GM19351 (cell line): ENCODE results near the gene WDFY2.
A peak's percentile ranks its signal among the peaks of the same experiment; 100 is the strongest.

Source experiments
- ATAC-seq: cut with Tn5 transposase; IDR thresholded peaks from one replicate; pipeline ENCODE4 v1.9.1; 2021; ENCODE audit warnings: mild to moderate bottlenecking, moderate library complexity; ENCODE audit not compliant: unreplicated experiment

Gene WDFY2

DNA sequence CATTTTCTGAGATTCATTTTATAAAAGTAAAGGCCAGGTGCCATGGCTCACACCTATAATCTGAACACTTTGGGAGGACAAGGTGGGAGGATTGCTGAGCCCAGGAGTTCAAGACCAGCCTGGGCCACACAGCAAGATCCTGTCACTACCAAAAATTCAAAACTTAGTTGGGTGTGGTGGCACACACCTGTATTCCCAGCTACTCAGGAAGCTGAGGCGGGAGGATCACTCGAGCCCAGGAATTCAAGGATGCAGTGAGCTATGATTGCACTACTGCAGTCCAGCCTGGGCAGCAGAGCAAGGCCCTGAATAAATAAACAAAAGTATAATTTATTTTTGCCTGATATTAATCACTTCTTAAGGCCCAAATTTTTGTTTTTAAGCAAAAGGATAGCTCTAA lies 179.2 kb downstream of the WDFY2 start:
- no peak for ATAC-seq

DNA sequence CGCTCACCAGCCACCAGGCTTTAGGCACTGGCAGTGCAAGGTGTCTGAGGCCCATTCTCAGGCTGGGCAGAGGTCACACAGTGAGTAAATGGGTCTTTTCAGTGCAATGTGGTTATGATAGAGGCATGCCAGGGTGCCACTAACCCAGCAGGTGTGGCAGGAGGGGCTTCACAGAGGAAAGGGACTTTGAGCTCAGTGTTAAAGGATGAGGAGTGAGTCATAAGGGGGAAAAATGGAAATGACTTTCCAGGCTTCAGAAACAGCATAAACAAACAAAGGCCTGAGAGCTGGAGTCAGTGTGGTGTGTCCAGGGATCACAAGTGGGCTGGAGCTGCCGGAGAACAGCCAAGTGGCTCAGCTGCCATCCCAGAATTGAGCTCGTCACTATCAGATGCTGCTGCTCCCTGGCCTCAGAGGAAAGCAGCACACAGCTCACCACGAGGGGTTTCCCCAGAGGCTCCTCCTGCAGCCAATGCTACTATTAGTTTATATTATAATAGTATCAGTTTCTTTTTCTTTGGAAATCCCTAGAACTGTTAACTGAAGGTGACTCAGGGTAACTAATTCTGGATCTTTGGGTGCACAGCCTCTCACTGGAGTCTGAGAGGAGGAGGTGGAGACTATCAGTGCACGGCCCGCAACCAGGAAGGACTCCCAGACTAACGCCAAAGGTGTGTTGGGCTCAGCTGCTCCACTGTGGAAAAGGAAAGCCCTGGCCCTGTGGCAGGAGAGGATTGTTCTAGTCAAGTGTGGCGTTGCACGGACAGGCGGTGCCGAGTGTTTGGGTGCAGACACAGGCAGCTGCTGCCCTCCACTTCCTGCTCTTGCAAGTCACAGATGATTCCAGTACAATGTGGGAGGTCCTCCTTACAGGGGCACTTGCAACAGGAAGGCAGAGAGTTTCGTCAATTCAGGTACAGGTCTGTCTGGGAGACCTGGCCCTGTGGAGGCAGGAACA lies 180.2 kb downstream of the WDFY2 start:
- ATAC-seq, result peak; percentile 89

DNA sequence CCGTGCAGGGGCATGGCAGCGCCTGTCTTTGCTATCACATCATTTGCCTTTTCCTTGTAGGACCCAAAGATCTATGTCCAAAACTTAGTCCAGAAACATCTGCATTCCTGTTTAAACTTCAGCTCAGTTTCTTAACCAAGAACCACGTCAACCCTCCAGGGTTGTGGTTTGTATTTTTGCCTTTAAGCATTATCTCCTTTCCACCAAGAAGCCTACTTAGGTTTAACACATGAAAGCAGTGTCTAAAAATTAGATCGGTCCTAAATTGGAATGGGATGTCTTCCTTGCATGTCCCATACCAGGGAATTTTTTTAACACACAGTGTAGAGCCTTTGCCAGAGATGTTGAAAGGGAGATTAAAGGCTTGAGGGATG lies 180.9 kb downstream of the WDFY2 start:
- no peak for ATAC-seq

DNA sequence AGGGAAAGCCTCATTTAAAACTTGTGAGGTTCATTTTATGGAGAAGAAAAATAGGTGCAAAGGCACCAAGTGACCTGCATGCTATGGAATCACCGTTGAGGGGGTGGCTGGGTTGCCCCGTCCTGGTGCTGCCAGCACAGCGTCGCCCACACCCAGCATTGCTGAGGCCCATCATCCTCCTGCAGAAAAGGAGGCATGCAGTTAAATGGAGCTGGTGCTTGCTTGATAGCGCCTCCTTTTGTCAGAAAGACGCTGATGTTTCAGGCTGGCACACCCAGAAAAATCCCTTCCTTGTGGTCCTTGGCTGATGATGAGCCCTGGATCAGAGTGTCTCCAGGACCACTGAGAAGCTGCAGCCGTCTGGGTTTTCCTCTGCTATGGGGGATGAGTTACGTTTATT lies 182.8 kb downstream of the WDFY2 start:
- no peak for ATAC-seq

- no peak for ATAC-seq
These were observed 184.2 kb downstream of the WDFY2 start for GRCh38 chr13:51768378-51768921.

DNA sequence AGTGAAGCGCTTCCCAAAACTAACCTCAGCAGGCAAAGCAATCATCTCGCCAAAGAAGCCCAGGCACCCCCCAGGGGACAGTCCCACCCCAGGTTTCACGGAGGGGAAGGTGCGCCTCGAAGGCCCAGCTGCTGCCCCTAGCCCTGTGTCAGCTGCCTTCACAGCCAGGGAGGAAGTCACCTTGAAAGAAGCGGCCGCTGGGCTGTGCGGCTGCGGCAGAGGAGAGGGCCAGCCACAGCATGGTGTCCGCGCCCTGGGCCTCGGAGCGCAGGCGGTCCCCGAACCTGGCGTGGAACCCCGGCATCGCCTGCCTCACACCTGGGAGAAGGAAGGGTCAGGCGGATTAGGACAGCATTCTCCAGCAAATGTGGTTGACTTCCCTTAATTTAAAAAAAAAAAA lies 184.7 kb downstream of the WDFY2 start:
- ATAC-seq, result no peak

DNA sequence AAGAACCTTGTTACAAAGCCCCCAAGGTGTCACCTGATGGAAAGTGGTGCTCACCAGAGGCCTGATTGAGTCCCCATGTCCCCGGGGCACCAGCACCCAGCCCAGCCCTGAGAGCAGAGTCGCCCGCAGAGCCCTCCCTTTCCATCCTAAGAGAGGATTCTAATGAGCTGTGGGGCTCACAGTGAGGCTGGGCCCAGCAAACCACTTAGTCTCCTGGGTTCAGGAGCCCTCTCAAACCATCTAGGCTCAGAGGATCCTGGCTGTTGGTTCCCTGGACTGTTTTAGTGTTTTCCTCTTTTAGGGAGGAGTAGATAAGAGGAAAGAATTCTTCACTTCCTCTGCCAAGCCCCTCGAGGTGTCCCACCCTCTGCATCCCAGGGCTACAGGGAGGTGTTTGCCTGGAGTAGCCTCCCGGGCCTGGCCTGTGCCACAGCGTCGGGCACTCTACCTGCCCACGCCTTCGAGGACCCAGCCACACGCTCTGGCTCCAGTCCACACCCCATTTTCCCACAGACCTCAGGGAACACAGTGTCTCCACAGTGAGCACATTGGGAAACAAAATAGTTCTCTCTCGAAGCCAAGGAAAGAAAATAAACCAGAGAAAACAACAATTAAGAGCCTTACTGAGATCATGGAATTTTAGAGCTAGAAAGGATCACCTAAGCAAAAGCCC lies 185.3 kb downstream of the WDFY2 start:
- no peak for ATAC-seq

DNA sequence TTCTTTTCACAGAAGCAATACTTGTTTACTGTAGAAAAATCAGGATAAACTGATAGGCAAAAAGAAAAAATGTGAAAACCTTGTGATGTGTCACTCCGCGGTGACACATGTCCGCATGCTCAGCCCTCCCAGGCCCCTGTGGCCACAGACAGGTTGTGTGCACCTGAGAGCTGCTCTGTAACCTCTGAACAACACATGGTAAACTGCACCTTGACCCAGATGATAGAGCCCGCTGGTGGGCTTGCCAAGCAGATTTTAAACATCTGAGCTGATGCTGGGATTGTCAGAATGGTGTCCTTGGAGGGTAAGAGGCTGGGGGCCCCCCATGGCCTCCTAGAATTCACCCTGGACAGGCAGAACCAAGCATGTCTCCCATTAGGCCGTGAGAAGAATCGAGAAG lies 185.9 kb downstream of the WDFY2 start:
- no peak for ATAC-seq

GRCh38 chr13:51770681-51771417 lies 186.6 kb downstream of the WDFY2 start:
- ATAC-seq, result no peak

GRCh38 chr13:51771418-51772104 lies 187.3 kb downstream of the WDFY2 start:
- no peak for ATAC-seq

- no peak for ATAC-seq
These were observed 187.8 kb downstream of the WDFY2 start for GRCh38 chr13:51772105-51772455.

- ATAC-seq, result no peak
These were observed 188.5 kb downstream of the WDFY2 start for GRCh38 chr13:51772781-51773180.

DNA sequence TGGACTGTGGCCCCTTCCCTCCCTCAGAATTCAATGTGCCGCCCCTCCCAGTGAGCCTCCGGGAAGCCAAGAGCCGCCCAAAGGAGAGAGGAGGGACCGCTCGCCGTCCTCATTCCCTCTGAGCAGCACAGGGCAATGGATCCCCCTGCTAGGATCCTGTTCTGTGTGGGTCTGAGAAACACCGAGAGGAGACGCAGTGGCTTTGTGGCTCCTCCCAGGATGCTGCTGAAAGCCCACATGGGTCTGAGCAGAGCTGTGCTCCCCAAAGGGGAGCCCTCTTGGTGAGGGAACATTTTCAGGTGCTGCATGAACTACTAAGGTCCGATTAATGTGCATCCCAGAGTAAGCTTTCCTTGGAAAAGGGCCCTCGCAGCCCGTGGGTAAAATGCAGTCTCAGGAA lies 189.3 kb downstream of the WDFY2 start:
- no peak for ATAC-seq

DNA sequence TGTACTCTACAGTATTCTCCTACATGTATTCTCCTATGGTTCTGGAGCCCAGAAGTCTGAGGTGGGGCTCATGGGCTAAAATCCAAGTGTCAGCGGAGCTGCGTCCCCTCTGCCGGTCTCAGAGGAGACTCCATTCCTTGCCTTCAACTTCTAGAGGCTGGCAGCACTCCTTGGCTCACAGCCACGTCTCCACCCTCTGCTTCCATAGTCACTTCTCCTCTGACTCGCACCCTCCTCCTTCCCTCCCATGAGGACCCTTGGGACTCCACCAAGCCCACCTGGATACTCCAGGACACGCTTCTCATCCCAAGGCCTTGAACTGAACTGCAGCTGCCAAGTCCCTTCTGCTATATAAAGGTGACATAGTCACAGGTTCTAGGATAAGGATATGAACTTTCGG lies 191.9 kb downstream of the WDFY2 start:
- no peak for ATAC-seq

DNA sequence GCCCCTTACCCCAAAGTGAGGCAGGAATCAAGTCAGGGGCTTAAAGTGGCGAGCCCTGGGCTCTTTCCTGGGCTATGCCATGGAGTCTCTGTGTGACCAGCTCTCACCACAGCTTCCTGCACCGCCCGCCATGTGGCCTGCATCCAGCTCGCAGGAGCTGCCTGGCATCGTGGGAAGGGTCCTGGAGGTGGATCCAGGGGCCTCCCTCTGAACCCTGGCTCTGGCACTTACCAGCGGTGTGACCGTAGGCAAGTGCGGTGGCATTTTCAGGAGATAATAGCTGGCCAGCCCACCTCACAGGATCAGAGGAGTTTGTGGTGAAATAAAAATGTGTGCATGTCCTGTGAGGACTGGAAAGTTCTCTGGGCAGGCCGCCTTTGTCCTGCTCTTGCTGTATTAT lies 193.7 kb downstream of the WDFY2 start:
- ATAC-seq, result no peak

DNA sequence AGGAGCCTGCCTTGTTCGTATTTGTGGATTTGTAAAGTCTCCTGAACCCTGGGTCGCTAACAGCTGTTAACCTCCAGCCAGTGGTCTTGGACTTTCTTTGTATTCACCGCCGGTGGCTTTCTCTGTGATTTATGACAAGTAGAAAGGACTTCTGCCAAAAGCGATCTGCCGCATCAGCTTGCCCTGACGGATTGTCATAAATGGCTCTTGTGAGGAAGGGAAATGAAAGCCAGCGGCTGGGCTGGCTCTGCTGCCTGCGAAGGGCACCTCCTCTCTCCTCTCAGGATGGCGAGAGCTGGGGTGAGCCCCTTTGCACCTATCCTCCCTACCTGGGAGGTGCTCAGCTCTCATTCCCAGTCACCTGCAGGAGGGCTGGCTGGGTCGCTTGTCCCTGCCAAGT lies 194.1 kb downstream of the WDFY2 start:
- no peak for ATAC-seq

DNA sequence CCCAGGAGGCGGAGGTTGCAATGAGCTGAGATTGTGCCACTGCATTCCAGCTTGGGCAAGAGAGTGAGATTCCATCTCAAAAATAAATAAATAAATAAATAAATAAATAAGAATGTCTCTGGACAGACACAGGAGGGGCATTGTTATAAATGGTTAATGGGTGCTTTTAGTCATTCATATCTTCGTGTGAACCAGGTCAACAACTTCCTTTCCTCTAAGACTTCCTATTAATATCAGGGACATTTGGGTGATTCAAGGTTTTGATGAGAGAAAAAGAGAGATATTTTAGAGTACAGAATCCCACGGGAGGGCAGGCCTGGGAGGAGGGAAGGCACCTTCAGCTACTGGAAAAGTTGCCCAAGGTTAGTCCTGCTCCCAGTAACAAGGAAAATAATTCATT lies 195.8 kb downstream of the WDFY2 start:
- no peak for ATAC-seq

DNA sequence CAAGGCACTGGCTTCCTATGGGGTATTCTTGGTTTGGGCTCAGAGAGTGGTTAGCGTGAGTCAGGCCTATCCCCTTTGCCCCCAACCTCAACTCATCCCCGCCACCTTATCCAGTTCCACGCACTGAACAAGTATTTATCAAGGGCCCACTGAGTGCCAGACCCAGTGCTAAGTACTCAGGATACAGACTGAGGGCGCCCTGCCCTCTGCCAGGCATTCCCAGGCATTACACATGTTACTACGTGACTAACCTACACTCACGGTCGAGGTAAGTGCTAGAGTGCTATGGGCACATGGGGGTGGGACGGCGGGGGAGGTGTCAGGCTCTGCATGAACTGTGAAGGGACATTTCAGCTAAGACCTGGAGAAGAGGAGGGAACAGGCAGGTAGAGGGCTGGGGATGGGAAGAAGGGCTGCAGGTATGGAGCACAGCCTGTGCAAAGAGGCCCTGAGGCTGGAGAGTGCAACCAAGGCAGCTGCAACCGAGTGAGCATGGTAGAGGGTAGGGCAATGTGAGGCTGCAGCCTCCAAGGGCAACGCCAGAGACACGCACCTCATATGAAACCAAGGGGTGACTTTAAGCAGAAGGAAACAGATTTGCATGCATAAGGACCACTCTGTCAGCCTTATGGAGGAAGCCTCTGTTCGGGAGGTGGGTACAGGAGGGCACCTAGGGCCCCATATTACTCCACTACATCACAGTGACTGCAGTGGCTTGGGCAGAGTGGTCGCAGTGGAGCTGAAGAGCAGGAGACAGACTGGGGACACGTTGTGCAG lies 197.2 kb downstream of the WDFY2 start:
- ATAC-seq, result peak; percentile 88

DNA sequence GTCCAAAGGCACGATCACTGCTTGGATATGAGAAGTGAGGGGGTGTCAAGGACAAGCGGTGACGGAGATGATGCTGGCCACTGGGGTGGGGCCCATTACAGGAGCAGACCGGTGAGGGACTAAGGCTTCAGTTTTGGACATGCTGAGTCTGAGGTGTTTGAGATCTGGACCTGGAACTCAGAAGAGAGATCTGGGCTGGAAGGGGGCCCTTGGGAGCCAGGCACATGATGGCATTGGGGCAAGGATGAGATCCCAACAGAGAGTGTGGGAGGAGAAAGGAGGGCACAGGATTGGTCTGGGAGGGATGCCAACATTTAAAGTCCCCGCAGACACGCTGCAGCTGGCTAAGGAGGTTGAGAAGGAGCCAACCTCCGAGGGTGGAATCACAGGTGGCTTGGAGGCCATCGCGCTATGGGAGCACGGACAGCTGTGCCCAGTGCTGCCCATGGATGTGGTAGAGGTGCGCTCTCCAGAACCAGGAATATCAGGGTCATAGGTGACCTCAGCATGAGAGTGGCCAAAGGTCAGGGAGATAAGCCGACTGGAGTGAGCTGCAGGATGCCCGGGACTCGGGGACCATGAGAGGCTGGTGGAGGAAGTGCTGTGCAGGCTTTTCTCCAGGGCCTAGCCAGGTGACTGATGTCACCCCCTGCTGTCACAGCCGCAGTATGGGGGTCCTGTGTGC lies 197.9 kb downstream of the WDFY2 start:
- no peak for ATAC-seq
